GM18907 (cell line): Measurements from ENCODE around the gene LRCH1.

Experiments
- ATAC-seq: cut with Tn5 transposase; IDR thresholded peaks from one replicate; pipeline ENCODE4 v1.9.1; 2021; ENCODE audit warnings: mild to moderate bottlenecking, moderate library complexity; ENCODE audit not compliant: unreplicated experiment

Gene LRCH1

DNA sequence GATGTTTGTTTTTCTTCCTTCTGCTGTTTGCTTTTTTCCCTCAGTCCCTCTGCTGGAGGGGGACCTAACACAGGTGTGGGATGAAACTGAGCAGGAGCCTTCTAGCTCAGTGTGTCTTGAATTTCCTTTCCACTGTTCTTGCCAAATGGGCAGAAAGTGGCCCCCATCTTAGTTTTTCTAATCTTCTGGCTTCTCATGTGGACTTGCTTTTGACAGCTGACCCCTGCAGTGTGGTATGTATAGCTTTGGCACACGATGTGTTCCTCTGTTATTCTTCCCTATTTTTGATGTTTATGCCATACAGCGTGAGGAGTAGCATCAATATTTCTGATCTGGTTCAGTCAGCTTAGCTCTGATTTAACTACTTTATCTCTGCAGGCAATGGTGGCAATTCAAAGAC, 8.3 kb downstream of the LRCH1 start:
- no peak for ATAC-seq

DNA sequence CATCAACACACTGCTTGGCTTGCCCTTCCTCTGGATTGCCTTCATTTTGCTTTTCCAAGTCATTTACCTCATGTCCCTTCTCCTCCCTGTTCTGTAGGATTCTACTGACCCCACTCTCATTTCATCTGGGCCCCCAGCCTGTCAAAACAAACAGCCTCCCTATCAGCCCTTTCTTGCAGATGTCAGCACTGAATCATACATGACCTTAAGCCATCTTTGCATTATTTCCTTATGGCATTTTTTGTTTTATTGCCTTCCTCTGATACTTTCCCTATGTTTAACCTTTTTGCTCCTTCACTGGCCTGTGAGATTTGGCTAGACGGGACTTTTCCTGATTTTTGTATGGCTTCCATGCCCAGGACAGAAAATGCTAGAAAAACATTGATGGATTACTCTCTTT, 8.7 kb downstream of the LRCH1 start:
- ATAC-seq = no peak

GRCh38 chr13:46562152-46562551, 9.2 kb downstream of the LRCH1 start:
- no peak for ATAC-seq

DNA sequence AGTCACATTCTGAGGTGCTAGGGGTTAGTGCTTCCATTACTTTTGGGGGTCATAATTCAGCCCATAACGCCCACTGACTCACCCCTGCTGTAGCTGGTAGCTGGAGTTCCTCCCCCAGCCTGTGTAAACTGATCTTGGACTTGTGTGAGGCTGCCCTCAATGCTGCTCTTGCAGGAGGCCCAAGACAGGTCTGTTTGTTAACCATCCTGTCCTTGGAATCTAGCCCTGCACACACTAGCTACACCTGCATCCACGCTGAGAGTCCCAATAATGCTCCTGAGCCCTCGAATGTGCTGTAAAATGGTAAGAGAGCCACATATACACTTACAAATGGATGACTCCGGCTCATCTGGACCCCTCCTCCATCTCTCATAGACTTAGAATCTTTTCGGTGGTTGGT, 9.6 kb downstream of the LRCH1 start:
- no peak for ATAC-seq

DNA sequence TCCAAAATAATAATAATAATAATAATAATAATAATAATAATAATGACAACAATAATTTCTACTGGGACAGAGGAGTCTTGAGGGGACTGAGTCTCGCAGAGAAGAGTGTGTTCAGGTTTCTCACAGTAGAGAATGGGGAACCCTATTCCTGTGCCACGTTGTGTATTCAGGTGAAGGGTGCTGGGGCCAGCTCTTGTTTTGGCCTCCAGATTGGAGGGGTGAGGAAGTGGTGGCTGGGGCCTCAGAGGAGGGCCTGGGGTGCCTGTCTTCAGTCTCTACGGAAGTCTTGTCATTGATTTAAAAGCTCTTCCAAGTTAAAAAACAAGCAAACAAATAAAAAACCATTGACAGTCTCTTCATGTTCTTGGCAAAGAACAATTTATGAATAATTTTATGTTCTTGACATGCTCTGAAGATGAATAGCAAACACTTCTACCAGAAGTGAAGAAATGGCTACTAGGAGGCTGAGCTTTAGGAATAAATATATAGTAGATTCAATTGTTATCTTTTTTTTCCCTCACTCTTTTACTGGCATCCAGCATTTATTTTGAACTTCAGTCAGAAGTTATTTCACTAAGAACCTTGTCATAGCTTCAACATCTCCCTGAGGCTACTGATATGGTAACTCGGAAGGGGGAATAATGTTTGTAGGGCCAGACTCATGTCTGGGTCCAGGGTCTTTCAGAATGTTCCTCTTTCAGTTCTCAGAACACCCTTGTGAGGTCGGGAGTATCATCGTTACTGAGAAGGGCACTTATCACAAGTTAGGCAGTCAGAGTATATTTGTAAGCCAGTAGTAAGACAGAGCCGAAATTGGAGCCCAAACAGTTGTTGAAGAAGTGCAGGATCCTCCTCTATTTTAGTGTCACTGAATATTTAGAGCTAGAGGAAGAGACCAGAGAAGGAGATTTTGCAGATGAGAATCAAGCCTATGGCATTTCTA, 13.1 kb downstream of the LRCH1 start:
- ATAC-seq = peak; percentile 50

- ATAC-seq = no peak
Observed at GRCh38 chr13:46567671-46568070, 14.7 kb downstream of the LRCH1 start.

- ATAC-seq = no peak
Observed at GRCh38 chr13:46569456-46569855, 16.5 kb downstream of the LRCH1 start.

GRCh38 chr13:46570273-46570672, 17.3 kb downstream of the LRCH1 start:
- no peak for ATAC-seq

DNA sequence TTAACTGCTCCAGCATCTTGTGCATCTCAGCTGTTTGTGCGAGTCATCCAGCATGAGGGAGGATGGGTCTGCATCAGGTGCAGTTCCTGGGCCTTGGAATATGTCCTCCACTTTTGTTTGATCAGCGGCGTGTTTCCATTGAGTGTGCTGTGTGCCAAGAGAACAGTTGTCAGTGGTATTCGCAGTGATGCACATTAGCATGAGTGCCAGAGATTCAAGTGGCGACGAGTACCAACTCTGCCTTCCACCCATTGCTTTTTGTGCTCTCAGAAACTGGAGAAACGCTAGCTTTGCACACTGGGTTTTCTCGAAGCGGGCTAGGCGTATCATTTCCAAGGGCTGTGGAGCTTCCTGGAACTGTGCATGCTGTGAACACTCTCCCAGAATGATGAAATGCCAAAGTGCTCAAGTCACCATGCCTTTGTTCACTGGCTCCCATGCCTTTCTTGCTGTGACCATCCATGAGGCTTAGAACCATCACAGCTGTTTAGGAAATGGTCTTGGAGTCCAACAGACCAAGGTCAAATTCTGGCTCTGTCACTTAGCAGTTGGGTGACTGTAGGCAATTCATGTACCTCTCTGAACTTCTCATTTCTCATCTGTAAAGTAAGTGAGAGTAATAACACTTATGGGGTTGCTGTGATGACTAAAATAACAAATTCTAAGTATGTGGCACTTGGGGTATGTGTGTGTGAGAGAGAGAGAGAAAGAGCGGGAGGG, 18.4 kb downstream of the LRCH1 start:
- peak; percentile 52 for ATAC-seq

GRCh38 chr13:46571909-46572595, 19.1 kb downstream of the LRCH1 start:
- peak; percentile 7 for ATAC-seq

GRCh38 chr13:46572752-46573431, 19.9 kb downstream of the LRCH1 start:
- no peak for ATAC-seq

DNA sequence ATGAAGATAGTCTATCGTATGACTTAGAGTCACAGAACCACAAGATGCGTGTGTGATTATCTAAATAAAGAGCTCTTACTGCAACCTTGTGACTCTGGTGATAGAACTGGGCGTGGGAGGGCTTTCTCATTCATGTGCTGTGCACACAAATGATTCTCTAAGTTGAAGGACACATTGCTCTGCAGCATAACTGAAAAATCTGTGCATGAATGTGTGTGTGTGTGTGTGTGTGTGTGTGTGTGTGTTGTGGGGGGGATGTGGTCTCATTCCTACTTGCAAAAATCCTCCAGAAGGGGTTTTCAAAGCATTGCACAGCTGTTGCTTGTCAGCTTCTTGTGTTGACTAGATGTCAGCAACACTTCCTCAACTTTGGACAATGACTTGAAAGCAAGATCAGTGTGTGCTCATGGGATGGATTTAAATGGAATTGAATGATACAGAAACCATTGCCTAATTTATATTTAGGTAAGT, 22.4 kb downstream of the LRCH1 start:
- ATAC-seq = no peak

DNA sequence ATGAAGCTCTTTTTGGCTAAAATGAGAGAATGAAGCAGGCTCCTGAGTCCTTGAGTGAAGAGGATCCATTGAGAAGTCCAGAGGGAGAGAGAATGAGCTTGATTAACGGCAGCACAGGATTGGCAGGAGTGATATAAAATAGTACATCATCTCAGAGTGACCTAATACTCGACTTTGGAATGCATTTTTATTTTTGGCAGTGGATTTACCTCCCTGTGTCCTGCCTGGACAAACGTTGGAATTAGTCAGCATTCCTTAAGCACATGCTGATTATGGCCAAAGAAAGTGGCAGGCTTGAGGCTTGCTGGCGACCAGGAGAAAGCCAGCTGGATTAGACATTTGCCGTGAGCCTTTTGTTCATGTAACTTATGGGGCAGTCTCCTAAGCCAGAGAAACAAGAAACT, 22.9 kb downstream of the LRCH1 start:
- no peak for ATAC-seq

GRCh38 chr13:46576762-46577161, 23.8 kb downstream of the LRCH1 start:
- no peak for ATAC-seq

GRCh38 chr13:46577696-46578589, 25.0 kb downstream of the LRCH1 start:
- peak; percentile 35 for ATAC-seq

- peak; percentile 35 for ATAC-seq
Observed at GRCh38 chr13:46578590-46578975, 25.6 kb downstream of the LRCH1 start.

GRCh38 chr13:46580362-46580839, 27.4 kb downstream of the LRCH1 start:
- ATAC-seq = no peak

- no peak for ATAC-seq
Observed at GRCh38 chr13:46582190-46582589, 29.2 kb downstream of the LRCH1 start.

GRCh38 chr13:46586751-46587514, 34.0 kb downstream of the LRCH1 start:
- no peak for ATAC-seq
